ENCODE results near the gene DBN1. TPM values are rescaled to one million over a fixed set of nuclear protein-coding genes. Genes with fewer than 3 reads are reported as not detected.
A peak's percentile ranks its signal among the peaks of the same experiment; 100 is the strongest.

Gene DBN1
- total RNA-seq, result 10 to 100 TPM; 61.4 to 98.8 (median 68.0) TPM

DNA sequence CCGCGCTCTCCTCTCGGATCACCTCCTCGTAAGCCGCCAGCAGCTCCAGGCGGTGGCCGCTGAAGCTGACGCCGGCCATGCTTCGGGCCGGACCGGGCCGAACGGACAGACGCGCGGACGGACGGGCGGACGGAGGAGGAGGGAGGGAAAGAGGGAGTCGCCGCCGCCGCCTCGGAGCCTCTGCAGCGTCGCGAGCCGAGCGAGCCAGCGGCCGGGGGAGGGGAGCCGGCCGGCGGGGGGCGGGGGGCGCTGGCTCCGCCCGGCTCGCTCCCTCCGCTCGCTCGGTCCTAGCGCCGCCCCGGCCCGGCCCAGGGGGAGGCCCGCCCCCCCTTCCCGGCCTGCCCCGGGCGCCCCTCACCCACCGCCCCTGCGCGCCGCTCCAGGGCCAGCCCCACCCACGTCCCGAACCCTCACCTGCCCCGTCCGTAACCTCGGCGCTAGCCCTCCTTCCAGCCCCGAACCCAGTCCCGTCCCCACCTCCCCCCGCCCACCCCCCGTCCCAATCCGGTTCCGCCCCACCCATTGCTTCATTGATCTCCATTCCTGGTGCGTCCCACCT, at the start of gene DBN1:
Gene DBN1, minus strand, starts transcription at position 192 of the 559 bp plus-strand sequence. Its CDS starts 113 bp downstream, at position 79.
- peak; percentile 67 to 70 for DNase-seq
- intact Hi-C loops (cut with DNase I), result no loop called here
- peak within 1 kb of the TSS in 2 of 3 donors; percentile 62 to 77 for H3K4me3 ChIP-seq (replicated peaks in 1 of 3)
- no peaks in the 10 kb centered on the region for H3K9me3 ChIP-seq
- WGBS, 2 donors, result 4 to 7% methylated on average over 7 to 12 of the region's 69 CpGs
- H3K36me3 ChIP-seq, result no peaks in the 10 kb centered on the region
- peaks cover 17 to 46% of the 10 kb centered on the region in 2 donors for H3K4me1 ChIP-seq
- TF ChIP-seq, protein P1, sequence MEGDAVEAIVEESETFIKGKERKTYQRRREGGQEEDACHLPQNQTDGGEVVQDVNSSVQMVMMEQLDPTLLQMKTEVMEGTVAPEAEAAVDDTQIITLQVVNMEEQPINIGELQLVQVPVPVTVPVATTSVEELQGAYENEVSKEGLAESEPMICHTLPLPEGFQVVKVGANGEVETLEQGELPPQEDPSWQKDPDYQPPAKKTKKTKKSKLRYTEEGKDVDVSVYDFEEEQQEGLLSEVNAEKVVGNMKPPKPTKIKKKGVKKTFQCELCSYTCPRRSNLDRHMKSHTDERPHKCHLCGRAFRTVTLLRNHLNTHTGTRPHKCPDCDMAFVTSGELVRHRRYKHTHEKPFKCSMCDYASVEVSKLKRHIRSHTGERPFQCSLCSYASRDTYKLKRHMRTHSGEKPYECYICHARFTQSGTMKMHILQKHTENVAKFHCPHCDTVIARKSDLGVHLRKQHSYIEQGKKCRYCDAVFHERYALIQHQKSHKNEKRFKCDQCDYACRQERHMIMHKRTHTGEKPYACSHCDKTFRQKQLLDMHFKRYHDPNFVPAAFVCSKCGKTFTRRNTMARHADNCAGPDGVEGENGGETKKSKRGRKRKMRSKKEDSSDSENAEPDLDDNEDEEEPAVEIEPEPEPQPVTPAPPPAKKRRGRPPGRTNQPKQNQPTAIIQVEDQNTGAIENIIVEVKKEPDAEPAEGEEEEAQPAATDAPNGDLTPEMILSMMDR (IDR thresholded peaks at IDR 0.05), result no peak
- TF ChIP-seq POLR2A (IDR thresholded peaks at IDR 0.05), result peak in 1 of 2 donors; percentile 37
- H3K27ac ChIP-seq, result peak within 1 kb of the TSS; percentile 66 to 84 (median 66)
- no peaks in the 10 kb centered on the region for H3K27me3 ChIP-seq

- Histone ChIP-seq H3K36me3 (peaks cover 44 to 48% of the 10 kb centered on the region in 2 donors), H3K4me1 (peaks cover 2 to 4% of the 10 kb centered on the region in 2 donors), H3K27me3 (no peaks in the 10 kb centered on the region), H3K4me3 (replicated peaks in 1 of 3) (no peak overlapping the region), H3K9me3 (no peaks in the 10 kb centered on the region), H3K27ac (no peak overlapping the region)
- TF ChIP-seq, protein P1 (IDR thresholded peaks at IDR 0.05), result no peak
- TF ChIP-seq POLR2A (IDR thresholded peaks at IDR 0.05), result no peak
- DNase-seq, result no peak
- intact Hi-C loops (cut with DNase I), result loop anchor here (10.0 kb wide), 1 partner anchor 74 kb away; the partner anchor contains the start of gene TMED9
- WGBS, 2 donors, result 69 to 74% methylated on average over 2 of the region's 2 CpGs
Observed at GRCh38 chr5:177520916-177521513, 47.6 kb upstream of the DBN1 start.

- peaks cover 40 to 45% of the 10 kb centered on the region in 2 donors for H3K36me3 ChIP-seq
- peaks cover 9 to 10% of the 10 kb centered on the region in 2 donors for H3K4me1 ChIP-seq
- intact Hi-C loops (cut with DNase I), result loop anchor here (10.0 kb wide), 1 partner anchor 75 kb away; the partner anchor contains the start of gene TMED9
- DNase-seq, result no peak
- H3K27me3 ChIP-seq, result no peaks in the 10 kb centered on the region
- H3K4me3 ChIP-seq (replicated peaks in 1 of 3), result no peak overlapping the region
- no peak for TF ChIP-seq POLR2A (IDR thresholded peaks at IDR 0.05)
- TF ChIP-seq, protein P1 (IDR thresholded peaks at IDR 0.05), result no peak
- 87 to 92% methylated on average over 3 of the region's 3 CpGs for WGBS, 2 donors
- no peaks in the 10 kb centered on the region for H3K9me3 ChIP-seq
- no peak overlapping the region for H3K27ac ChIP-seq
Observed at GRCh38 chr5:177520271-177520670, 46.8 kb upstream of the DBN1 start.

DNA sequence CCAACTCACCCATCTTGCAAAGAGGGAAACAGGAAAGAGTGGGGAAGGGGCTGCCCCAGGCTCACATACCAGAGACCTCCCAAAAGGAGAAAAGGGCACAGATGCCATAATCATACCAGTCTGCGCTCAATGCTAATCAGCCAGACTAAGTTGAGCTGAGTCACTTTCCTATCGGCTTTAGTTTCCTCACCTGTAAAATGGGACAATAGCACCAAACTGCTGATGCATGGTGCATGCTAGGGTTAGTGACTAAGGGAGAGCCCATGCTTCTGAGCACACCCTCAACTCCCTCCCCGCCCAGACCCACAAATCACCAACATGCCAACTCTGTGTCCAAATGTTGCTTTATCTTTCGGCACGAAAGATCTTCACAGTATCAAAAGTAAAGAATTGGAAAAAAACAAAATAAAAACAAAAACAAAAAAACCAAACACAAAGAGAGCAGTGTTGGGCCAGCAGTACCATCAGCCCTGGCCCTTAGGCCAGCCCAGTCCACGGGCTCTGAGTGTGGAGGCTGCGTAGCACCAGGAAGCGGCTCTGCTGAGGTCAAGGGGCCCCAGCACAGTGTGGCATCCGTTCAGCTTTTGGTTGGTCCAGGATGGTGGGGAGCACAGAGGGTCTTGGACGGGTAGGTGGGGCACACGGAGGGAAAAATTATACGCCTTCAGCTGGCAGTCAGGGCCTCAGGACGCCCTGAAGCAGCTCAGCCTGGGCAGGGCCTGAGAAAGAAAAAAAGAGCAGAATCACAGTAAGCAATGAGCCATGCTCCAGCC, 46.2 kb upstream of the DBN1 start:
- intact Hi-C loops (cut with DNase I), result loop anchor here (10.0 kb wide), 1 partner anchor 75 kb away; the partner anchor contains the start of gene TMED9
- no peak overlapping the region for H3K27ac ChIP-seq

More for the DNA sequence above, 46.2 kb upstream of the DBN1 start:
- 84 to 86% methylated on average over 13 of the region's 13 CpGs for WGBS, 2 donors
- DNase-seq, result no peak
- Histone ChIP-seq H3K27me3 (no peaks in the 10 kb centered on the region), H3K4me1 (peaks cover 9 to 10% of the 10 kb centered on the region in 2 donors), H3K9me3 (no peaks in the 10 kb centered on the region), H3K4me3 (replicated peaks in 1 of 3) (no peak overlapping the region), H3K36me3 (peaks cover 43 to 48% of the 10 kb centered on the region in 2 donors)
- no peak for TF ChIP-seq POLR2A (IDR thresholded peaks at IDR 0.05)
- TF ChIP-seq, protein P1 (IDR thresholded peaks at IDR 0.05), result no peak
